IMR-90 (cell line): ENCODE data around the gene TBXAS1.

Experiments used
- CTCF ChIP-seq: conservative IDR thresholded peaks from 2 replicates; pipeline ENCODE4 v1.5.1; 2012; ENCODE audit warnings: mild to moderate bottlenecking, low read depth, low read length, improper control_type of control experiment
- RAD21 ChIP-seq: IDR thresholded peaks from 2 replicates; pipeline ENCODE4 v1.6.1; 2012; ENCODE audit warnings: low read length, improper control_type of control experiment

DNA sequence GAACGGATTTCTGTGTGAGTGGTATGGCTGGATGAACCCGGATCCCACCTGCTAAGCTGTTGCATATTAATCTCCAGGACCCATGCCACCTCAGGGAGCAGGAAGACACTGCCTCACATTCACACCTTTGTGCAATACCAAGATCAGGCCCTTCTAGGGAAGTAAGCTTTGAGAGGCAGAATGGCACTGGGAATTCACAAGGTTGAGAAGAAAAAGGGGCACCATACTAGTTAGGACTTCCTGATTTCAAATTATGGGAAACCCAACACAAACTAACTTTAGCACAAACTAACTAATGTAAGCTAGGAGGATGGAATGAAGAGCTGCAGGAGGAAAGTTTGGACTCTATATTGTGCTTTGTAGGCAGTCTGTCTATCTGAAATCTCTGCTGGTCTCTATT lies 71.3 kb downstream of the TBXAS1 start:
- TF ChIP-seq CTCF = no peak
- no peak for TF ChIP-seq RAD21
